Measurements from ENCODE around the gene KNSTRN.

DNA sequence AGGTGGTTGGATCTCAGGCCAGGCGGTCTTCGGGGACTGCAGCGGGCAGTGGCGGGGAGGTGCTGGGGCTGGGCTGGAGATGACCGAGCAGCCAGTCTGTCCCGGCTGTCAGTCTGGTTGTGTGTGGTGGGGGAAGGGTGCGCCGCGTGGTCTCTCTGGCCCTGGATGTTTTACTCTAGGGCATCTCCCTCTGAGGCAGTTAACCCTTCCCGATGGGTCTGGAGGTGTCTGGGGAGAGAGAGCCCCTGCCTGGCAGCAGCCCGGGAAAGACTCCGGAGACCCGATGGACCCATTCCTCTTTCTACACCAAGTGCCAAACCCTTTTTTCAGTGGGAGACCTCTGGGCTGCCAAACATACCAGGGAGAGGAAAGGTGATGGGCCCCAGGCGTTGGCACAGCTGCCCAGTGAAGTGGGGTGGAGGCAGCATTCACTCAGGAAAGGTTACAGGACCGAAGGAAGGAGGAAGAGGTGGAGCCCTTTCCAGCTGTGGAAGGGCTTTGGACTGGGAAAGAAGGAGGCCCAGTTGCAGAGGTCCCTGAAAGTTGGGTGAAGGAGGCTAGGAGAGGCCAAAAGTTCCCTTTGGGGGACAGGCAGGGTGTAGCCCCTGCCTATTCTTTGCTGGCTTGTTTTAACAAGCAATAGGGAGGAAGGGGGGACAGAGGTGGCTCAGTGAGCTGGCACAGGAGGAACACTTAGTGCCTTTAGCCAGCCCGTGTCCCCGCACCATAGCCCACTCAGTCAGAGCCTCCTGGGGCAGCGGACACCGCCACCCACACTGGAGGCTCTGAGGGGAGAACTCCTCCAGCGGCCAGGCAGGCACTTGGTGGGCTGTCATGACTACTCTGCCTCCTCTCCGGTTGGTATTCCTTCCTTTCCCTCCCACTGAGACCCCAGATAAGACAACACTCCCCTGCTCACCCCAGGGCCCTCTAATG is 55.5 kb downstream of the KNSTRN start:
- TF ChIP-seq POLR2A (IDR thresholded peaks at IDR 0.05; ENCODE audit: low read depth, low read length) (no peak), JUN (IDR thresholded peaks at IDR 0.05; ENCODE audit: borderline replicate concordance, insufficient read depth, insufficient read length, low read depth) (no peak)
- TF ChIP-seq, protein P1, sequence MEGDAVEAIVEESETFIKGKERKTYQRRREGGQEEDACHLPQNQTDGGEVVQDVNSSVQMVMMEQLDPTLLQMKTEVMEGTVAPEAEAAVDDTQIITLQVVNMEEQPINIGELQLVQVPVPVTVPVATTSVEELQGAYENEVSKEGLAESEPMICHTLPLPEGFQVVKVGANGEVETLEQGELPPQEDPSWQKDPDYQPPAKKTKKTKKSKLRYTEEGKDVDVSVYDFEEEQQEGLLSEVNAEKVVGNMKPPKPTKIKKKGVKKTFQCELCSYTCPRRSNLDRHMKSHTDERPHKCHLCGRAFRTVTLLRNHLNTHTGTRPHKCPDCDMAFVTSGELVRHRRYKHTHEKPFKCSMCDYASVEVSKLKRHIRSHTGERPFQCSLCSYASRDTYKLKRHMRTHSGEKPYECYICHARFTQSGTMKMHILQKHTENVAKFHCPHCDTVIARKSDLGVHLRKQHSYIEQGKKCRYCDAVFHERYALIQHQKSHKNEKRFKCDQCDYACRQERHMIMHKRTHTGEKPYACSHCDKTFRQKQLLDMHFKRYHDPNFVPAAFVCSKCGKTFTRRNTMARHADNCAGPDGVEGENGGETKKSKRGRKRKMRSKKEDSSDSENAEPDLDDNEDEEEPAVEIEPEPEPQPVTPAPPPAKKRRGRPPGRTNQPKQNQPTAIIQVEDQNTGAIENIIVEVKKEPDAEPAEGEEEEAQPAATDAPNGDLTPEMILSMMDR (IDR thresholded peaks at IDR 0.05; ENCODE audit: extremely low read depth in 1 of 2, insufficient read depth in 1 of 2, low read depth in 1 of 2, low read length in 2 of 2), result no peak
- TF ChIP-seq, protein P2, sequence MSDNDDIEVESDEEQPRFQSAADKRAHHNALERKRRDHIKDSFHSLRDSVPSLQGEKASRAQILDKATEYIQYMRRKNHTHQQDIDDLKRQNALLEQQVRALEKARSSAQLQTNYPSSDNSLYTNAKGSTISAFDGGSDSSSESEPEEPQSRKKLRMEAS (IDR thresholded peaks at IDR 0.05; ENCODE audit: insufficient read depth, insufficient read length), result no peak
